Measurements from ENCODE around the gene TMEM255B. TPM values are rescaled to one million over a fixed set of nuclear protein-coding genes. Genes with fewer than 3 reads are reported as not detected.

The TMEM255B gene
- total and polyA plus RNA-seq, 7 experiments from 2014 or later, result 0.08 to 3.3 (median 1.3) TPM; not detected in 1

DNA sequence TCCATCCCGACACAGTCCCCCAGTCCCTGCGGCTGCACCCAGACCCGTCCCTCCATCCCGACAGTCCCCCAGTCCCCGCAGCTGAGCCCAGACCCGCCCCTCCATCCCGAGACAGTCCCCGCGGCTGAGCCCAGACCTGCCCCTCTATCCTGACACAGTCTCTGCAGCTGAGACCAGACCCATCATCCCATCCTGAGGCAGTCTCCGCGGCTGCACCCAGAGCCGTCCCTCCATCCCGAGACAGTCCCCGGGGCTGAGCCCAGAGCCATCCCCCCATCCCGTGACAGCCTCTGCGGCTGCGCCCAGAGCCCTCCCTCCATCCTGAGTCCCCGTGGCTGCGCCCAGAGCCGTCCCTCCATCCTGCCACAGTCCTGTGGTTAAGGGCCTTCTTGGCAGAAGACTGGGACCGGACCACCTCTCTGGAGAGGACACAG, 28.8 kb upstream of the TMEM255B start:
- Mint-ChIP-seq H3K27me3 (peaks cover 0 to 16% (median 7%) of the 10 kb centered on the region in 5 donors), H3K4me3 (no peak overlapping the region), H3K9me3 (peaks cover 0 to 11% (median 0%) of the 10 kb centered on the region in 11 donors), H3K4me1 (peaks cover 0 to 4% (median 0%) of the 10 kb centered on the region in 7 donors), H3K27ac (no peak overlapping the region), H3K36me3 (no peaks in the 10 kb centered on the region)
- ATAC-seq (no peak), DNase-seq (no peak)
- H3K4me1 ChIP-seq (ENCODE audit: control insufficient read depth in 2 of 2, insufficient read depth in 2 of 2, low read length in 2 of 2), result peaks cover 0 to 8% of the 10 kb centered on the region in 2 donors
- intact Hi-C loops (cut with micrococcal nuclease), result no loop called here
- H3K27me3 ChIP-seq (ENCODE audit: control insufficient read depth in 2 of 2, insufficient read depth in 2 of 2, low read length in 2 of 2), result no peaks in the 10 kb centered on the region
- no peak overlapping the region for H3K27ac ChIP-seq (ENCODE audit: low read depth, low read length)
- no peak overlapping the region for H3K4me3 ChIP-seq (ENCODE audit: low read length)
- CTCF ChIA-PET, result no interaction called here
- H3K9me3 ChIP-seq (ENCODE audit: control insufficient read depth in 2 of 3, low read length in 3 of 3), result no peaks in the 10 kb centered on the region
- POLR2A ChIA-PET, result no interaction called here
- H3K36me3 ChIP-seq (ENCODE audit: control insufficient read depth in 2 of 3, insufficient read depth in 3 of 3, low read length in 3 of 3), result no peaks in the 10 kb centered on the region

DNA sequence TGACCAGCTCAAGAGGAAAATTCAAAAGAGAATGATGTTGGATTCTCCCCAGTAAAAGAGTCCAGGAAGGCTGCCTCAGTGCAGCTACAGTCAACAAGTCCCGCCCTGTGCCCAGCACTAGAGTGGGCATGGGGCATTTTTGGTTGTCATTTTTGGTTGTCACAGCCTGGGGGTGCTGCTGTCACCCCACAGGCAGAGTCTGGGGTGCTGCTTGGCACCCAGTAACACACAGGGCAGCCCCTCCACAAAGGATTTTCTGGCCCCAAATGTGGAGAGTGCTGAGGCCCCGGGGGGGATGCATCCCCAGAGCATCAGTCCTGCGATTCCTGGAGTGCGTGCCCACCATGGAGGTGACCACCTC, 28.2 kb upstream of the TMEM255B start:
- Mint-ChIP-seq H3K9me3 (peaks cover 0 to 11% (median 0%) of the 10 kb centered on the region in 11 donors), H3K36me3 (no peaks in the 10 kb centered on the region), H3K27me3 (peaks cover 0 to 16% (median 7%) of the 10 kb centered on the region in 5 donors), H3K4me3 (no peak overlapping the region), H3K27ac (no peak overlapping the region), H3K4me1 (peaks cover 0 to 4% (median 0%) of the 10 kb centered on the region in 7 donors)
- ATAC-seq, result peak; percentile 28
- POLR2A ChIA-PET, result no interaction called here
- H3K9me3 ChIP-seq (ENCODE audit: control insufficient read depth in 2 of 3, low read length in 3 of 3), result no peaks in the 10 kb centered on the region
- H3K27me3 ChIP-seq (ENCODE audit: control insufficient read depth in 2 of 2, insufficient read depth in 2 of 2, low read length in 2 of 2), result no peaks in the 10 kb centered on the region
- H3K4me3 ChIP-seq (ENCODE audit: low read length), result no peak overlapping the region
- CTCF ChIA-PET, result no interaction called here
- no peaks in the 10 kb centered on the region for H3K36me3 ChIP-seq (ENCODE audit: control insufficient read depth in 2 of 3, insufficient read depth in 3 of 3, low read length in 3 of 3)
- no peak overlapping the region for H3K27ac ChIP-seq (ENCODE audit: low read depth, low read length)
- DNase-seq, result no peak
- intact Hi-C loops (cut with micrococcal nuclease), result no loop called here
- peaks cover 0 to 8% of the 10 kb centered on the region in 2 donors for H3K4me1 ChIP-seq (ENCODE audit: control insufficient read depth in 2 of 2, insufficient read depth in 2 of 2, low read length in 2 of 2)

DNA sequence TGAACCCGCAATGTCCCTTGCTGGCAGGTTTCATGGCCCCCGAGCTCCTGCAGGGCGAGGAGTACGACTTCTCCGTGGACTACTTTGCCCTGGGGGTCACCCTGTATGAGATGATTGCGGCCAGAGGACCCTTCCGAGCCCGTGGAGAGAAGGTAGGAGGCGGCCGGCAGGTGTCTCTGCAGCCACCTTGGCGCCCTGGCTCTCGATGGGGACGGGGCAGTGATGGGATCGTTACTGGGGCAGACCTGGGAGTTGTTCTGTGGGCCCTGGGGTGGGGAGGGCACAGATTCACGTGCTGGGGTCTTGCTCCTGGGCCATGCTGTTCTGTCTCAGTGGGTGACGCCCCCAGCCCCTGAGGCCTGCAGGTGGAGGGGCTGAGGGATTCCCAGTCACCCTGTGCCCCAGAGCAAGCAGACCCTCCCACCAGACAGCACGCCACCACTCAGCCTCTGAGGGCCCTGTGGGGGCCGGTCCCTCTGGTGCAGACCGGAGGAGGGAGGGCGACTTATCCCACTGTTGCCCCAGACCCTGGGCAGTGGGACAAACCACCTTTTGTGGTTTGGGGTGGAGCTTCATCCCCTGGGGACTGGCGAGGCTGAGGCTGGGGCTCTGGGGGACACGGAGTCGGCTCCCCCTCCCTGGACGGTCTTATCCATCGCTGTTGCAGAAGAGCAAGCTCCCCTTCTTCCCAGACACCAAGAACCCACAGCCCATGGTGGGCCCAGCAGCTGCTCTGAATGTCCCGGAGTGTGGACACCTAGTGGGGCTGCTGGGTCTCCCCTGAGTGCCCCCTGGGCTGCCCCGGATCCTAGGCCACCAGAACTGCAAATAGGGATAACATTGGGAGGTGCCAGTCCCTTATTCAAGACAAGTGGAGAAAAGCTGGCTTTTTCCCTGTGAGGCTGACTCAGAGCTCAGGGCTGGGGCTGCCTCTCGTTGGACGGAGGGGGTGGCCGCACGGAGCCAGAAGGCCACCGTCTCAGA, 27.5 kb upstream of the TMEM255B start:
- Histone ChIP-seq H3K27me3 (ENCODE audit: control insufficient read depth in 2 of 2, insufficient read depth in 2 of 2, low read length in 2 of 2) (no peaks in the 10 kb centered on the region), H3K4me3 (ENCODE audit: low read length) (no peak overlapping the region), H3K9me3 (ENCODE audit: control insufficient read depth in 2 of 3, low read length in 3 of 3) (no peaks in the 10 kb centered on the region), H3K36me3 (ENCODE audit: control insufficient read depth in 2 of 3, insufficient read depth in 3 of 3, low read length in 3 of 3) (no peaks in the 10 kb centered on the region), H3K4me1 (ENCODE audit: control insufficient read depth in 2 of 2, insufficient read depth in 2 of 2, low read length in 2 of 2) (peaks cover 0 to 7% of the 10 kb centered on the region in 2 donors), H3K27ac (ENCODE audit: low read depth, low read length) (no peak overlapping the region)
- H3K4me1 Mint-ChIP-seq, result peaks cover 0 to 4% (median 0%) of the 10 kb centered on the region in 7 donors
- peaks cover 0 to 11% (median 0%) of the 10 kb centered on the region in 11 donors for H3K9me3 Mint-ChIP-seq
- DNase-seq (no peak), ATAC-seq (no peak)
- H3K27me3 Mint-ChIP-seq, result peaks cover 0 to 16% (median 7%) of the 10 kb centered on the region in 5 donors
- no peak overlapping the region for H3K4me3 Mint-ChIP-seq
- POLR2A ChIA-PET, result no interaction called here
- intact Hi-C loops (cut with micrococcal nuclease), result no loop called here
- H3K36me3 Mint-ChIP-seq, result no peaks in the 10 kb centered on the region
- no peak overlapping the region for H3K27ac Mint-ChIP-seq
- CTCF ChIA-PET, result no interaction called here

DNA sequence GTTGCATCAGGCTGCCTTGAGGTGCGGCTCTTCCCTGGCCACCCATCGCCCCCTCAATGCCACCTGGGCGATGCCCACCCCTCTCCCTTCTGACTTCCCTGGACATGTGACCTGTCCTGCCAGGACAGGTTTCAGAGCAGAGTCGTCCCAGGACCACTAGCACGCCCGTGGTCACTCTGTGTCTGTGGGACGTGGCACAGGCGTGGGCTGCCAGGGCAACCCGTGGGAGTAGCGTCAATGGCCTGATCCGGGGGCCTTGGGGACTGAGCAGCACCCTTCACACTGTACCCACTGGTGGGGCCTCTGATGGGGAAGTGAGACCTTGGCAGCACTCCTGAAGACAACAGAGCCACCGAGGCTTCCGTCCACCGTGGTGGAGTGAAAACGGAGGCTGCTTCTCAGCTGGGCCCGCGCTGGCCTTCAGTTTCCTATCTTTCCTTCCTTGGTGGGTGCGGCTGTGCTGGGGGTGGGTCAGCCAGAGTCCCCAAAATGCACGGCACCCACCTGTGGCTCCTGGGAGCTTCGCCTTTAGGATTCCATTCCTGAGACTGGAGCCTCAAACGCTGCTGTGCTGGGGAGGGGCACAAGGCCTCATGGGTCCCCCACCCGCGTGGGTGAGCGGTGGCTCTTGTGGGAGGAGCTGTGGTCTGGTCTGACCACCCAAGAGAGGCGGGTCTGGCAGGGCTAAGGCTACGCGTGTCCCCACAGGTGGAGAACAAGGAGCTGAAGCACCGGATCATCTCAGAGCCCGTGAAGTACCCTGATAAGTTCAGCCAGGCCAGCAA, 26.7 kb upstream of the TMEM255B start:
- no peak overlapping the region for H3K27ac ChIP-seq (ENCODE audit: low read depth, low read length)
- H3K4me1 ChIP-seq (ENCODE audit: control insufficient read depth in 2 of 2, insufficient read depth in 2 of 2, low read length in 2 of 2), result no peaks in the 10 kb centered on the region
- no peaks in the 10 kb centered on the region for H3K9me3 ChIP-seq (ENCODE audit: control insufficient read depth in 2 of 3, low read length in 3 of 3)
- no peaks in the 10 kb centered on the region for H3K36me3 Mint-ChIP-seq
- peaks cover 0 to 9% (median 0%) of the 10 kb centered on the region in 11 donors for H3K9me3 Mint-ChIP-seq
- ATAC-seq (peak; percentile 19), DNase-seq (no peak)
- intact Hi-C loops (cut with micrococcal nuclease), result no loop called here
- H3K36me3 ChIP-seq (ENCODE audit: control insufficient read depth in 2 of 3, insufficient read depth in 3 of 3, low read length in 3 of 3), result no peaks in the 10 kb centered on the region
- H3K4me1 Mint-ChIP-seq, result peaks cover 0 to under 1% (median 0%) of the 10 kb centered on the region in 7 donors
- H3K4me3 ChIP-seq (ENCODE audit: low read length), result no peak overlapping the region
- CTCF ChIA-PET, result interaction anchor here (0.6 kb wide), 1 partner anchor 12 kb away, joined by 4 read pairs; no protein-coding TSS in a partner anchor
- POLR2A ChIA-PET, result no interaction called here
- no peak overlapping the region for H3K4me3 Mint-ChIP-seq
- H3K27me3 Mint-ChIP-seq, result peaks cover 0 to 16% (median 7%) of the 10 kb centered on the region in 5 donors
- no peaks in the 10 kb centered on the region for H3K27me3 ChIP-seq (ENCODE audit: control insufficient read depth in 2 of 2, insufficient read depth in 2 of 2, low read length in 2 of 2)
- no peak overlapping the region for H3K27ac Mint-ChIP-seq

GRCh38 chr13:113732961-113733950, 25.8 kb upstream of the TMEM255B start:
- DNase-seq, result no peak
- Histone ChIP-seq H3K4me3 (ENCODE audit: low read length) (no peak overlapping the region), H3K27me3 (ENCODE audit: control insufficient read depth in 2 of 2, insufficient read depth in 2 of 2, low read length in 2 of 2) (no peaks in the 10 kb centered on the region), H3K36me3 (ENCODE audit: control insufficient read depth in 2 of 3, insufficient read depth in 3 of 3, low read length in 3 of 3) (no peaks in the 10 kb centered on the region), H3K9me3 (ENCODE audit: control insufficient read depth in 2 of 3, low read length in 3 of 3) (no peaks in the 10 kb centered on the region), H3K27ac (ENCODE audit: low read depth, low read length) (no peak overlapping the region), H3K4me1 (ENCODE audit: control insufficient read depth in 2 of 2, insufficient read depth in 2 of 2, low read length in 2 of 2) (no peaks in the 10 kb centered on the region)
- Mint-ChIP-seq H3K4me1 (peaks cover 0 to 3% (median 0%) of the 10 kb centered on the region in 7 donors), H3K27ac (peak overlapping the region in 1 of 9 donors; percentile 17), H3K4me3 (no peak overlapping the region), H3K9me3 (peaks cover 0 to 9% (median 0%) of the 10 kb centered on the region in 11 donors), H3K36me3 (no peaks in the 10 kb centered on the region), H3K27me3 (peaks cover 0 to 16% (median 9%) of the 10 kb centered on the region in 5 donors)
- POLR2A ChIA-PET, result no interaction called here
- ATAC-seq, result no peak
- intact Hi-C loops (cut with micrococcal nuclease), result no loop called here
- CTCF ChIA-PET, result interaction anchor here (0.6 kb wide), 1 partner anchor 11 kb away, joined by 4 read pairs; no protein-coding TSS in a partner anchor
